Thyroid gland (tissue), 4 donors: ENCODE data around the gene PCDH8.

ENCODE experiments used
- CTCF ChIP-seq, 6 experiments: fragments of 200-600 bp in 3 of 6; fragments of 450-650 bp in 3 of 6; sonication (generic) in 3 of 6; IDR thresholded peaks; one replicate each; pipeline ENCODE4 v1.5.1; 2016 to 2019; ENCODE audit warnings: antibody characterized with exemption in 6 of 6, mild to moderate bottlenecking in 2 of 6, inconsistent platforms in 1 of 6, moderate library complexity in 1 of 6
- POLR2A ChIP-seq, 2 donors: fragments of 450-650 bp; IDR thresholded peaks; one replicate each; pipeline ENCODE4 v1.6.1; 2017; ENCODE audit warnings: antibody characterized with exemption in 2 of 2, mild to moderate bottlenecking in 2 of 2, moderate library complexity in 1 of 2

- no peak for TF ChIP-seq CTCF (IDR thresholded peaks at IDR 0.05)
- TF ChIP-seq POLR2A (IDR thresholded peaks at IDR 0.05): peak in 1 of 2 donors; percentile 9
Observed at GRCh38 chr13:52851137-52851962, 2.9 kb upstream of the PCDH8 start.
